GM20000 (cell line): ENCODE data around the gene RHBDF2.
"Not testable (repeated sequence)": the region's sequence is repeated elsewhere in the genome, so short reads cannot be mapped to it uniquely, and the experiment has no call there.

Source experiments
- DNase-seq: peaks from one replicate; pipeline ENCODE4 v3.0.0; 2012; ENCODE audit warnings: low spot score
- TF ChIP-seq, protein P1 (sequence below): IDR thresholded peaks from 2 replicates; pipeline ENCODE4 v1.5.1; 2012; ENCODE audit warnings: mild to moderate bottlenecking, control low read depth; ENCODE audit errors: extremely low read depth, missing control alignments

RHBDF2 gene

DNA sequence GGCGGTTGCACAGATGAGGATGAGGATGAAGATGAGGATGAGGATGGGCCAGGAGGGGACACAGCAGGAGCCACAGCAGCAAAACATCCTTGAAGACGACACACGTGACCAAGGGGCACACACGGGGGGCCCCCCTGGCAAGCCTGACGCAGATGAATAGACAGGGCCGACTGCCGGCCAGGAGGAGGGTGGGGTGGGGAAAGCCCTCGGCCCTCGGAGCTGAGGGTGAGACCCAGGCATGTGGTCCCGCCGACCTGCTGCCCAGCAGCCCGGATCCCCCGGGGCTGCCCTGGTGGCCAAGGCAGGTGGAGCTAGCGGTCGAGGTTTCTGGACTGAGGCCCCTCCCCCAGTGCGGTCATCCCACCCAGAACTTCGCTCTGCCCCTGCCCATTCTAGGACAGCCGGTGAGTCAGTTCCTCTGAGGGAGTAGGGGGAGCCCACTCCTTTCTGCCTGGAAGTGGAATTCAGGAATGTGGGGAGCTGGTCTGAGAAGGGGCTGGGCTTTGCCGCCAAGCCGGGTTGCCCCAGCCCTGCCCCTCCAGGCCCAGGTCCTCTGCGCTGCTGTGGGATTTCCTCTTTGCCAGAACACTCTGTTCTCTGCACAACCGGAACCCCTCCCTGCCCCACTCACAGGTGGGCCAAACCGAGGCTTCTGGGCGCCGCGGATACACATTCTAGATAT lies 26.3 kb upstream of the RHBDF2 start:
- DNase-seq: peak; percentile 67
- TF ChIP-seq, protein P1, sequence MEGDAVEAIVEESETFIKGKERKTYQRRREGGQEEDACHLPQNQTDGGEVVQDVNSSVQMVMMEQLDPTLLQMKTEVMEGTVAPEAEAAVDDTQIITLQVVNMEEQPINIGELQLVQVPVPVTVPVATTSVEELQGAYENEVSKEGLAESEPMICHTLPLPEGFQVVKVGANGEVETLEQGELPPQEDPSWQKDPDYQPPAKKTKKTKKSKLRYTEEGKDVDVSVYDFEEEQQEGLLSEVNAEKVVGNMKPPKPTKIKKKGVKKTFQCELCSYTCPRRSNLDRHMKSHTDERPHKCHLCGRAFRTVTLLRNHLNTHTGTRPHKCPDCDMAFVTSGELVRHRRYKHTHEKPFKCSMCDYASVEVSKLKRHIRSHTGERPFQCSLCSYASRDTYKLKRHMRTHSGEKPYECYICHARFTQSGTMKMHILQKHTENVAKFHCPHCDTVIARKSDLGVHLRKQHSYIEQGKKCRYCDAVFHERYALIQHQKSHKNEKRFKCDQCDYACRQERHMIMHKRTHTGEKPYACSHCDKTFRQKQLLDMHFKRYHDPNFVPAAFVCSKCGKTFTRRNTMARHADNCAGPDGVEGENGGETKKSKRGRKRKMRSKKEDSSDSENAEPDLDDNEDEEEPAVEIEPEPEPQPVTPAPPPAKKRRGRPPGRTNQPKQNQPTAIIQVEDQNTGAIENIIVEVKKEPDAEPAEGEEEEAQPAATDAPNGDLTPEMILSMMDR: no peak

DNA sequence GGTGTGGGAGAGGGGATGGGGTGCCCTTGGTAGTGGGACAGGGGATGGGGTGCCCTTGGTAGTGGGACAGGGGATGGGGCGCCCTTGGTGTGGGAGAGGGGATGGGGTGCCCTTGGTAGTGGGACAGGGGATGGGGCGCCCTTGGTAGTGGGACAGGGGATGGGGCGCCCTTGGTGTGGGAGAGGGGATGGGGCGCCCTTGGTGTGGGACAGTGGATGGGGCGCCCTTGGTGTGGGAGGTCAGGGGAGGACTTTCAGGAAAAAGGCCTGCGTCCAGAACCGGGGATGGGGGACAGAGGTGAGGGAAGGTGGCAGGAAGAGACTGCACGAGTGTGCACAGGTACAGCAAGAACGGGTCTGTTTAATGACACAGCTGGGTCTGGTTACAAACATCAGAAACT lies 25.8 kb upstream of the RHBDF2 start:
- not testable (repeated sequence) for DNase-seq

DNA sequence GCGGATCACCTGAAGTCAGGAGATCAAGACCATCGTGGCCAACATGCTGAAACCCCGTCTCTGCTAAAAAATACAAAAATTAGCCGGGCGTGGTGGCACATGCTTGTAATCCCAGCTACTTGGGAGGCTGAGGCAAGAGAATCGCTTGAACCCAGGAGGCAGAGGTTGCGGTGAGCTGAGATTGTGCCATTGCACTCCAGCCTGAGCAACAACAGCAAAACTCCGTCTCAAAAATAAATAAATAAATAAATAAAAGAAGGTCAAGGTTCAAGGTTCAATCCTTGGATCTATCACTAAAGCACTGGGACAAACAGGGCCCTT lies 24.2 kb upstream of the RHBDF2 start:
- DNase-seq: not testable (repeated sequence)

DNA sequence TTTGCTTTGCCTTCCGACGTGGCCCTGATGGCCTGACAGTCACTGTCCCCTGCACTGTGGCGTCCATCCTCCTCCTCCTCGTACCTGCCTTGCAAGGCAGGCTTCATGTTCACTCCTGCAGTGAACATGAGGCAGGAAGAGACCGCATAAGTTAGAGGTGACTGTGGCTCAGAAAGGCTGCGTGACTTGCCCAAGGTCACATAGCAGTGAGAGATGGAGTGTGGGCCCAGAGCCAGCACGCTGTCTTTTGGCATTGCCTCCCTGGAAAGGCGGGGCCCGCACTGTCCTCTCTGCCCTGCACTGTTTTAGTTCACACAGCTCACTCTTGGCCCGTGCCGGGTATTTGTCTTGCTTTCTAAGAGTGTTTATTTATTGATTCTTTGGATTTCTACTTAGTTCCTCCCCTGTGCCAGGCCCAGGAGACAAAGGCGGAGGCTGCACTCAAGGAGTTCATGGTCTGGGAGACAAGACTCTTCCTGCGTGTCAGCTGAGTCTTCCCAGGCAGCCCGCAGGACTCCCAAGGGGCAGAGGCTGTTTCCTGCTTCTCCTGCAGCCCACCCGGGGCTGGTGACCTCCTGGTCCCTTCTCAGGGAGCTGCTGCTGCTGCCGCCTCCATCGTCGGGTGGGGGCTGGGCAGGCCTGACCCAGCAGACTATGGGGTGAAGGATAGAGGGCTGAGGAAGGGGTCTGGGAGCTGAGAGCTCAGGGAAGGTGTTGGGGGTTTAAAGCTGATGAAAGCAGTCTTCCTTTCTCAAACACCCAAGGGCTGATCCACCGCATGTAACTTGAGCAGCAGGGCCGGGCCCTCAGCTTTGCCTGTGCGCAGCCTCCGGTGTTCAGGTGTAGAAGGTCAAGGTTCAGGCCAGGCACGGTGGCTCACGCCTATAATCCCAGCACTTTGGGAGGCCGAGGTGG lies 23.6 kb upstream of the RHBDF2 start:
- no peak for DNase-seq
- TF ChIP-seq, protein P1: no peak

DNA sequence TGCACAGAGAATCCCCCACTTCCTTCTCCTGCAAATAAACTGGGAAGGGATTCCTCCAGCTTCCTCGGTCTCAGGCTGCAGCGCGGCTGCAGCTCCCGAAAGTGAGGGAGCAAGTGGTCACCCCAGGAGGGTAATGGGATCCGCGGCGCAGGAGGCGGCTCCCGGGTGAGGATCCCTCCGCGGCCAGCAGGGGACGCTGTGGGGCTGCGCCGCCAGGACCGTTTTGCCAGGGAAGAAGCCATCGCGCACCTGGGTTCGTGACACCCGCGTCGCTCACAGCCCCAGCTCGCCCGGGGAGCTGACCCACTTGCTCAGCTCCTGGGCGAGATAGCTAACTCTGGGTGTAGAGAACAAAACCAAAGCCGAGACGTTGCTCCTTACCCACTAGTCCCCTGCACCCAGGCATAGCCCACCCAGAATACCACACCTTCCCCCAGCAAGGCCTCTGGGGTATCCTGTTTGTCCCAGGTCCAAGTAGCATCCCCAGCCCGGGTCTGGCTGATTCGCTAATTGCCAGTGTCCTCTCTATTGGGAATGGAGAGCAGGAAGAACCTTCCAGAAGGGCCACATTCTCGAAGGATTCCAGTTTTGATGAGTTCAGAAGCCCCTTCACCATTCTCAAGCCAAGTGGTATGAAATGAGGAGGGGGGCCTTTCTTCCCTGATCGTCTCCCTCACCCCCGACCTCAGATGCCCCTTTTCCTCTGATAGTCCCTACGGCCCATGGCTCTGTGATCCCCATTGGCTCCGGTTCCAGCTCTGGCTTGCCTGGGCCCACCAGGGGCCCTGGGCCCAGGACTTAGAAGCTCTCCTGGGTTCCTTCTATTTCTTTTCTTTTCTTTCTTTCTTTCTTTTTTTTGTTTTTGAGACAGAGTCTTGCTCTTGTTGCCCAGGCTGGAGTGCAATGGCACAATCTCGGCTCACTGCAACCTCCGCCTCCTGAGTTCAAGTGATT lies 22.1 kb upstream of the RHBDF2 start:
- DNase-seq: peak; percentile 85
- TF ChIP-seq, protein P1: peak; percentile 98

DNA sequence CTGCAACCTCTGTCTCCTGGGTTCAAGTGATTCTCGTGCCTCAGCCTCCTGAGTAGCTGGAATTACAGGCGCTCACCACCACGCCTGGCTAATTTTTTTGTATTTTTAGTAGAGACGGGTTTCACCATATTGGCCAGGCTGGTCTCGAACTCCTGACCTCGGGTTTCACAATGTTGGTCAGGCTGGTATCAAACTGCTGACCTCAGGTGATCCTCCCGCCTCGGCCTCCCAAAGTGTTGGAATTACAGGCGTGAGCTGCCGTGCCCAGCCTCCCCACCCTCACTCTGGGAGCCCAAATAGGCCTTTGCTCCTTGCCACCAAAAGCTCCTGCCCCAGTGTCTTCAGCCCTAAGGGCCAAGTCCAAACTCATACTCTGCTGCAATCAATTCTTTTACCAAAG lies 20.5 kb upstream of the RHBDF2 start:
- not testable (repeated sequence) for DNase-seq

DNA sequence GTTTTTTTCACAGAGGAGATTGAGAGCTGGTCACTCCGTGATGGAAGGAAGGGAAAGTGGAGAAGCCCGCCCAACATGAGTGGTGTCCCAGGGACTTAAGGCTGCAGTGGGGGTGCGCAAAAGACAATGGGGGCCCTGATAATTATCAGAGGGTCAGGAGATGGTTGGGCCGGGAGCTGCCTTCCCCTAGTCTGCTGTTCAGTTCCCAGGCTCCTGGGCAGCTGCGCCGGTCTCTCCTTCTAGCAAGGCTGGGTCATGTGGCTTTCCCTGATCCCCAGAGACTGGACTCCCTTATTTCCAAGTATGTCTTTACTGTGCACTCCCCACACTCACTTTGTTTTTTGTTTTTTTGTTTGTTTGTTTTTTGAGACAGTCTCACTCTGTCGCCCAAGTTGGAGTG lies 20.0 kb upstream of the RHBDF2 start:
- TF ChIP-seq, protein P1: no peak
- DNase-seq: no peak

DNA sequence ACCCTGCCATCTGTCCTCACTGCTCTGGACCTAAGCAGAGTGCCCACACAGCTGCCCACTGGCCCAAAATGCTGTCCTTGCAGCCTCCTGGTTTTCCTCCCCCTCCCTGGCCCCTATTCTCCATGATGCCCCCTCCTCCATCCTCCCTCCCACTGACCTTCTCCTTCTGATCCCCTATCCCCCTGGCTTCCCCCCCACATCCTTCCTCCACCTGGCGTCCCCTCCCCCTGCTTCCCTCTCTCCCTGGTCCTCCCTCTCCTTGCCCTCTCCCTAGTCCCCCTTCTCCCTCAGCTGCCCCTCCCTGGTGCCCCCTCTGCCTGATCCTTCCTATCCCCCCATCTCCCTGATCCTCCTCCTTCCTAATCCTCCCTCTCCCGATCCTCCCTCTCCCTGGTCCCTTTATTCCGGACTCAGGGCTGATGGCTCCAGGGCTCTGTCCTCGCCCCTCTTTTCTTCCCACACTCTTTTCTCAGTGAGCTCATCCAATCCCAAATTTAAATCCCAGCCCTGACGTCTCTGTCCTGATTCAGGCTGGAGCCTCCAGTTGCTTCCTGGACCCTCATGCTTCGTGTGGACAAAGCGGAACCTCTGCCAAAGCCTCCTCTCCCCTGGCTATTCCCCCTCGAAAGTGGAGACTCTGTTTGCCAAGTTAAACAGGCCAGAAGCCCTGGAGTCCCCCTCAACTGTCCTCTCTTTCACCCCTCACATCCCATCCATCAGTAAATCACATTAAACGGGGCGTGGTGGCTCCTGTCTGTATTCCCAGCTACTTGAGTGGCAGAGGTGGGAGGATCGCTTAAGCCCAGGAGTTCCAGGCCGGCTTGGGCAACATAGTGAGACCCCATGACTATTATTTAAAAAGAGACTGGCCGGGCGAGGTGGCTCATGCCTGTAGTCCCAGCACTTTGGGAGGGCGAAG lies 18.1 kb upstream of the RHBDF2 start:
- no peak for DNase-seq
- TF ChIP-seq, protein P1: no peak
